HepG2 (cell line): ENCODE results near the gene TRIM36. TPM values are rescaled to one million over a fixed set of nuclear protein-coding genes. Genes with fewer than 3 reads are reported as not detected.

Experiments used
- ATAC-seq: fragments of 200-7000 bp; cut with Tn5 transposase; 3 replicates; pipeline ENCODE4 v1.9.1; 2020; ENCODE audit warnings: mild to moderate bottlenecking, moderate library complexity
- BruUV-seq: library from RNA; stranded (reverse); fragments of 400-500 nt; replicated peaks from 2 replicates; lab custom pipeline; 2021; lab: Mats Ljungman, UMichigan
- CTCF ChIA-PET: fragments of 300-600 bp; formaldehyde crosslinking; extraction: SDS; loops from one replicate; lab custom pipeline; 2021; ENCODE audit warnings: low total read pairs, inconsistent platforms, low intra/inter-chr PET ratio; lab: Yijun Ruan, JAX
- POLR2A ChIA-PET: fragments of 350-600 bp; sonication (Branson Sonifier 250); formaldehyde crosslinking; loops from one replicate; lab custom pipeline; 2020; ENCODE audit warnings: antibody characterized with exemption, inconsistent platforms; lab: Yijun Ruan, JAX
- DNase-seq: peaks from one replicate; pipeline ENCODE4 v3.0.0-alpha.2; 2015; ENCODE audit warnings: low spot score
- FAIRE-seq: peaks from 3 replicates; lab custom pipeline; 2011; peaks lifted over from hg19 to GRCh38; lab: Jason Lieb, UNC
- H2AFZ ChIP-seq: one replicate; pipeline ENCODE4 v1.6.1; 2011; ENCODE audit warnings: low read length, inconsistent platforms
- H3K27ac ChIP-seq: fragments of 300-600 bp; 3 replicates; pipeline ENCODE4 v1.8.0; 2011; ENCODE audit warnings: mixed run types, mild to moderate bottlenecking, mixed read lengths, low read length, inconsistent platforms; ENCODE audit not compliant: insufficient read depth; ENCODE audit errors: extremely low read length
- H3K27me3 ChIP-seq, 2 experiments: fragments of 200-600 bp in 1 of 2; 2 replicates in 1 of 2; 3 replicates in 1 of 2; pipeline versions ENCODE4 v1.6.0 to v1.8.0; 2011; ENCODE audit warnings: low read length in 2 of 2, mild to moderate bottlenecking in 2 of 2, moderate library complexity in 2 of 2, inconsistent platforms in 1 of 2; ENCODE audit not compliant: insufficient read depth in 2 of 2, control insufficient read depth in 1 of 2
- H3K36me3 ChIP-seq, 2 experiments: fragments of 200-600 bp in 1 of 2; replicated peaks in 1 of 2; 2 replicates in 1 of 2; 3 replicates in 1 of 2; pipeline versions ENCODE4 v1.5.1 to v1.8.0; 2011; ENCODE audit warnings: low read length in 2 of 2, inconsistent platforms in 1 of 2; ENCODE audit not compliant: insufficient read depth in 2 of 2, control insufficient read depth in 1 of 2
- H3K4me1 ChIP-seq: 2 replicates; pipeline ENCODE4 v1.5.1; 2012; ENCODE audit warnings: low read length, inconsistent platforms; ENCODE audit not compliant: insufficient read depth
- H3K4me2 ChIP-seq: 2 replicates; pipeline ENCODE4 v1.6.0; 2011; ENCODE audit warnings: low read depth, low read length, inconsistent platforms
- H3K4me3 ChIP-seq, 3 experiments: fragments of 200-600 bp in 1 of 3; sonication (generic), shearing (Covaris generic) in 1 of 3; replicated peaks in 1 of 3; 2 replicates each; pipeline ENCODE4 v1.5.1; 2011 to 2016; ENCODE audit warnings: low read length in 3 of 3, inconsistent platforms in 2 of 3, low read depth in 2 of 3, mild to moderate bottlenecking in 2 of 3, control low read depth in 1 of 3, mixed read lengths in 1 of 3; ENCODE audit not compliant: insufficient read depth in 1 of 3
- H3K79me2 ChIP-seq: one replicate; pipeline ENCODE4 v1.6.1; 2011; ENCODE audit warnings: low read length, inconsistent platforms; ENCODE audit not compliant: insufficient read depth
- H3K9ac ChIP-seq: 2 replicates; pipeline ENCODE4 v1.6.0; 2011; ENCODE audit warnings: mild to moderate bottlenecking, low read depth, low read length, inconsistent platforms; ENCODE audit not compliant: insufficient read depth
- H3K9me3 ChIP-seq: 2 replicates; pipeline ENCODE4 v1.5.1; 2012; ENCODE audit warnings: mild to moderate bottlenecking, low read length
- H4K20me1 ChIP-seq: 2 replicates; pipeline ENCODE4 v1.6.0; 2011; ENCODE audit warnings: inconsistent platforms, mild to moderate bottlenecking, low read length, moderate library complexity; ENCODE audit not compliant: insufficient read depth
- BRD4 ChIP-seq: sonication (generic); formaldehyde crosslinking; IDR thresholded peaks from 2 replicates; pipeline ENCODE4 v1.4.0; 2020; ENCODE audit warnings: missing genetic modification reagents
- IKZF4 ChIP-seq: sonication (generic); formaldehyde crosslinking; IDR thresholded peaks from 2 replicates; pipeline ENCODE4 v1.5.1; 2020; ENCODE audit warnings: borderline replicate concordance, mild to moderate bottlenecking, low read depth, missing genetic modification reagents; ENCODE audit errors: not compliant biosample characterization
- NFATC3 ChIP-seq: sonication (generic); formaldehyde crosslinking; IDR thresholded peaks from 2 replicates; pipeline ENCODE4 v1.5.1; 2020; ENCODE audit warnings: mild to moderate bottlenecking, missing genetic modification reagents
- NFKB2 ChIP-seq: sonication (generic); formaldehyde crosslinking; IDR thresholded peaks from 2 replicates; pipeline ENCODE4 v1.4.0; 2020; ENCODE audit warnings: missing genetic modification reagents, borderline replicate concordance
- NKX3-1 ChIP-seq: sonication (generic); formaldehyde crosslinking; IDR thresholded peaks from 2 replicates; pipeline ENCODE4 v1.5.0; 2020; ENCODE audit warnings: missing genetic modification reagents
- RFX1 ChIP-seq: fragments of 450-650 bp; IDR thresholded peaks from 2 replicates; pipeline ENCODE4 v1.6.1; 2017
- SATB2 ChIP-seq: sonication (generic); formaldehyde crosslinking; IDR thresholded peaks from 2 replicates; pipeline ENCODE4 v1.5.0; 2020; ENCODE audit warnings: missing genetic modification reagents
- SOX13 ChIP-seq, 3 experiments: fragments of 450-650 bp in 1 of 3; sonication (generic) in 1 of 3; formaldehyde crosslinking in 1 of 3; IDR thresholded peaks in 2 of 3; conservative IDR thresholded peaks in 1 of 3; 2 replicates each; pipeline versions ENCODE4 v1.5.0 to v1.6.1; 2016 to 2020; ENCODE audit warnings: antibody characterized with exemption in 1 of 3, mild to moderate bottlenecking in 1 of 3, missing compliant biosample characterization in 1 of 3, missing genetic modification reagents in 1 of 3, moderate library complexity in 1 of 3
- SRY ChIP-seq: sonication (generic); formaldehyde crosslinking; IDR thresholded peaks from 2 replicates; pipeline ENCODE4 v1.8.0; 2022; ENCODE audit warnings: mild to moderate bottlenecking, missing genetic modification reagents
- ZNF136 ChIP-seq: sonication (generic); formaldehyde crosslinking; IDR thresholded peaks from 2 replicates; pipeline ENCODE4 v1.8.1; 2022; ENCODE audit warnings: low read depth, mild to moderate bottlenecking, moderate library complexity, missing genetic modification reagents
- ZNF180 ChIP-seq: sonication (generic); formaldehyde crosslinking; IDR thresholded peaks from 2 replicates; pipeline ENCODE4 v1.4.0; 2020; ENCODE audit warnings: low read depth, missing genetic modification reagents, borderline replicate concordance
- ZNF253 ChIP-seq: sonication (generic); formaldehyde crosslinking; IDR thresholded peaks from 2 replicates; pipeline ENCODE4 v1.8.0; 2022; ENCODE audit warnings: mild to moderate bottlenecking, missing genetic modification reagents, borderline replicate concordance
- ZNF264 ChIP-seq: sonication (generic); formaldehyde crosslinking; IDR thresholded peaks from 2 replicates; pipeline ENCODE4 v1.4.0; 2020; ENCODE audit warnings: missing genetic modification reagents
- ZNF572 ChIP-seq: sonication (generic); formaldehyde crosslinking; IDR thresholded peaks from 2 replicates; pipeline ENCODE4 v1.5.1; 2020; ENCODE audit warnings: mild to moderate bottlenecking, missing genetic modification reagents
- ZNF749 ChIP-seq: sonication (generic); formaldehyde crosslinking; IDR thresholded peaks from 2 replicates; pipeline ENCODE4 v1.8.0; 2022; ENCODE audit warnings: mild to moderate bottlenecking, missing genetic modification reagents, moderate library complexity, borderline replicate concordance
- WGBS: methylation state at CpG from one replicate; pipeline ENCODE4 v1.1.6; 2017; ENCODE audit warnings: low lambda C conversion rate; 5-methylcytosine and 5-hydroxymethylcytosine counted together
- in situ Hi-C: cut with HindIII; loops from 2 replicates; pipeline ENCODE4 v1.10.0; 2017; ENCODE audit warnings: low pct_unique_long_range_greater_than_20kb; ENCODE audit not compliant: extremely low pct_ligation_motif_present
- intact Hi-C: fragments of 100-400 bp; cut with micrococcal nuclease; formaldehyde crosslinking; loops from one replicate; pipeline ENCODE4 v1.10.0; 2022; ENCODE audit not compliant: unreplicated experiment
- polyA plus RNA-seq, 8 experiments: library from polyadenylated mRNA; depleted of rRNA in 3 of 8; stranded (reverse) in 7 of 8; unstranded in 1 of 8; fragments of >200 nt; fragmentation: Illumina TruSeq in 4 of 8; extraction: Trizol in 4 of 8; gene quantifications; 2 replicates each; pipeline versions ENCODE4 v1.2.1 to v1.2.3, GENCODE V29; 2011 to 2016; ENCODE audit warnings: low read depth in 4 of 8, missing spikeins in 1 of 8, mixed read lengths in 1 of 8; ENCODE audit not compliant: insufficient read depth in 1 of 8
- total RNA-seq, 5 experiments: library from RNA; depleted of rRNA; stranded (reverse); fragments of >200 nt; fragmentation: Illumina TruSeq; extraction: Trizol; gene quantifications; 2 replicates each; pipeline ENCODE4 v1.2.3, GENCODE V29; 2016; ENCODE audit warnings: low read depth in 1 of 5
- TF ChIP-seq, protein P1 (sequence below): sonication (generic); formaldehyde crosslinking; IDR thresholded peaks from 2 replicates; pipeline ENCODE4 v1.4.0; 2020; ENCODE audit warnings: missing genetic modification reagents
- TF ChIP-seq, protein P2 (sequence below): sonication (generic); formaldehyde crosslinking; IDR thresholded peaks from 2 replicates; pipeline ENCODE4 v1.4.0; 2020; ENCODE audit warnings: missing genetic modification reagents, mild to moderate bottlenecking, borderline replicate concordance
- TF ChIP-seq, protein P3 (sequence below): IDR thresholded peaks from 2 replicates; pipeline ENCODE4 v1.6.1; 2012; ENCODE audit warnings: low read length, improper control_type of control experiment

TRIM36 gene
- total and polyA plus RNA-seq, 2 of the 13 experiments (the other 11 are each of a cell fraction or from before 2014, with no cell fraction given): 1.7 to 2.4 TPM

DNA sequence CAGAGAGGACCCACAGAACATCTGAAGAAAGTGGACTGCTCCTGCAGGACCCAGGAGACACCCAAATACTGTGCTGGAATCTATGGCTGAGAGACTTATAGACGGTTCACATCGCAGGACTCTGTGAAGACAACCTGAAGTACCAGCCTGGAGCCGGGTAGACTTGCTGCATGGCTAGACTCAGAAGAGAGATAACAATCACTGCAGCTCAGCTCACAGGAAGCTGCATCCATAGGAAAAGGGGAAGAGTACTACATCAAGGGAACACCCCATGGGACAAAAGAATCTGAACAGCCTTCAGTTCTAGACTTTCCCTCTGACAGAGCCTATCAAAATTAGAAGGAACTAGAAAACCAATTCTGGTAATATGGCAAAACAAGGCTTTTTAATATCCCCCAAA is 26.5 kb upstream of the TRIM36 start:
- H3K79me2 ChIP-seq: no peaks in the 10 kb centered on the region
- FAIRE-seq: no peak
- no peak overlapping the region for H3K4me2 ChIP-seq
- H3K9me3 ChIP-seq: no peaks in the 10 kb centered on the region
- BruUV-seq: no TSS peak
- H2AFZ ChIP-seq: no peak overlapping the region
- ChIA-PET CTCF (no interaction called here), POLR2A (no interaction called here)
- H3K27me3 ChIP-seq: no peaks in the 10 kb centered on the region
- ATAC-seq: no peak
- H3K36me3 ChIP-seq: no peaks in the 10 kb centered on the region
- in situ Hi-C loops (no loop called here), intact Hi-C loops (no loop called here)
- 69% methylated on average over 3 of the region's 3 CpGs for WGBS
- H3K4me3 ChIP-seq: no peak overlapping the region
- H4K20me1 ChIP-seq: no peaks in the 10 kb centered on the region
- no peak overlapping the region for H3K27ac ChIP-seq
- DNase-seq: no peak
- H3K4me1 ChIP-seq: peaks cover 16% of the 10 kb centered on the region
- no peak overlapping the region for H3K9ac ChIP-seq
- TF ChIP-seq IKZF4 (CRISPR knock-in tag) (no peak), ZNF136 (CRISPR knock-in tag) (no peak), SRY (CRISPR knock-in tag) (no peak), RFX1 (no peak), ZNF253 (CRISPR knock-in tag) (no peak), BRD4 (CRISPR knock-in tag) (no peak), SATB2 (CRISPR knock-in tag) (no peak), ZNF264 (CRISPR knock-in tag) (no peak), NFATC3 (no peak), ZNF749 (CRISPR knock-in tag) (no peak), SOX13 (IDR thresholded peaks at IDR 0.05) (no peak), SOX13 (CRISPR knock-in tag; conservative IDR thresholded peaks at IDR 0.05 in 1 of 2, IDR thresholded peaks at IDR 0.05 in 1 of 2) (no peak), ZNF180 (CRISPR knock-in tag) (no peak), NKX3-1 (CRISPR knock-in tag) (no peak), NFKB2 (CRISPR knock-in tag) (no peak), ZNF572 (no peak)
- TF ChIP-seq, protein P1, sequence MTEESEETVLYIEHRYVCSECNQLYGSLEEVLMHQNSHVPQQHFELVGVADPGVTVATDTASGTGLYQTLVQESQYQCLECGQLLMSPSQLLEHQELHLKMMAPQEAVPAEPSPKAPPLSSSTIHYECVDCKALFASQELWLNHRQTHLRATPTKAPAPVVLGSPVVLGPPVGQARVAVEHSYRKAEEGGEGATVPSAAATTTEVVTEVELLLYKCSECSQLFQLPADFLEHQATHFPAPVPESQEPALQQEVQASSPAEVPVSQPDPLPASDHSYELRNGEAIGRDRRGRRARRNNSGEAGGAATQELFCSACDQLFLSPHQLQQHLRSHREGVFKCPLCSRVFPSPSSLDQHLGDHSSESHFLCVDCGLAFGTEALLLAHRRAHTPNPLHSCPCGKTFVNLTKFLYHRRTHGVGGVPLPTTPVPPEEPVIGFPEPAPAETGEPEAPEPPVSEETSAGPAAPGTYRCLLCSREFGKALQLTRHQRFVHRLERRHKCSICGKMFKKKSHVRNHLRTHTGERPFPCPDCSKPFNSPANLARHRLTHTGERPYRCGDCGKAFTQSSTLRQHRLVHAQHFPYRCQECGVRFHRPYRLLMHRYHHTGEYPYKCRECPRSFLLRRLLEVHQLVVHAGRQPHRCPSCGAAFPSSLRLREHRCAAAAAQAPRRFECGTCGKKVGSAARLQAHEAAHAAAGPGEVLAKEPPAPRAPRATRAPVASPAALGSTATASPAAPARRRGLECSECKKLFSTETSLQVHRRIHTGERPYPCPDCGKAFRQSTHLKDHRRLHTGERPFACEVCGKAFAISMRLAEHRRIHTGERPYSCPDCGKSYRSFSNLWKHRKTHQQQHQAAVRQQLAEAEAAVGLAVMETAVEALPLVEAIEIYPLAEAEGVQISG (CRISPR knock-in tag): no peak
- TF ChIP-seq, protein P2, sequence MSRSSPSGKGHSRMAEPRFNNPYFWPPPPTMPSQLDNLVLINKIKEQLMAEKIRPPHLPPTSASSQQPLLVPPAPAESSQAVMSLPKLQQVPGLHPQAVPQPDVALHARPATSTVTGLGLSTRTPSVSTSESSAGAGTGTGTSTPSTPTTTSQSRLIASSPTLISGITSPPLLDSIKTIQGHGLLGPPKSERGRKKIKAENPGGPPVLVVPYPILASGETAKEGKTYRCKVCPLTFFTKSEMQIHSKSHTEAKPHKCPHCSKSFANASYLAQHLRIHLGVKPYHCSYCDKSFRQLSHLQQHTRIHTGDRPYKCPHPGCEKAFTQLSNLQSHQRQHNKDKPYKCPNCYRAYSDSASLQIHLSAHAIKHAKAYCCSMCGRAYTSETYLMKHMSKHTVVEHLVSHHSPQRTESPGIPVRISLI (CRISPR knock-in tag): no peak
- TF ChIP-seq, protein P3, sequence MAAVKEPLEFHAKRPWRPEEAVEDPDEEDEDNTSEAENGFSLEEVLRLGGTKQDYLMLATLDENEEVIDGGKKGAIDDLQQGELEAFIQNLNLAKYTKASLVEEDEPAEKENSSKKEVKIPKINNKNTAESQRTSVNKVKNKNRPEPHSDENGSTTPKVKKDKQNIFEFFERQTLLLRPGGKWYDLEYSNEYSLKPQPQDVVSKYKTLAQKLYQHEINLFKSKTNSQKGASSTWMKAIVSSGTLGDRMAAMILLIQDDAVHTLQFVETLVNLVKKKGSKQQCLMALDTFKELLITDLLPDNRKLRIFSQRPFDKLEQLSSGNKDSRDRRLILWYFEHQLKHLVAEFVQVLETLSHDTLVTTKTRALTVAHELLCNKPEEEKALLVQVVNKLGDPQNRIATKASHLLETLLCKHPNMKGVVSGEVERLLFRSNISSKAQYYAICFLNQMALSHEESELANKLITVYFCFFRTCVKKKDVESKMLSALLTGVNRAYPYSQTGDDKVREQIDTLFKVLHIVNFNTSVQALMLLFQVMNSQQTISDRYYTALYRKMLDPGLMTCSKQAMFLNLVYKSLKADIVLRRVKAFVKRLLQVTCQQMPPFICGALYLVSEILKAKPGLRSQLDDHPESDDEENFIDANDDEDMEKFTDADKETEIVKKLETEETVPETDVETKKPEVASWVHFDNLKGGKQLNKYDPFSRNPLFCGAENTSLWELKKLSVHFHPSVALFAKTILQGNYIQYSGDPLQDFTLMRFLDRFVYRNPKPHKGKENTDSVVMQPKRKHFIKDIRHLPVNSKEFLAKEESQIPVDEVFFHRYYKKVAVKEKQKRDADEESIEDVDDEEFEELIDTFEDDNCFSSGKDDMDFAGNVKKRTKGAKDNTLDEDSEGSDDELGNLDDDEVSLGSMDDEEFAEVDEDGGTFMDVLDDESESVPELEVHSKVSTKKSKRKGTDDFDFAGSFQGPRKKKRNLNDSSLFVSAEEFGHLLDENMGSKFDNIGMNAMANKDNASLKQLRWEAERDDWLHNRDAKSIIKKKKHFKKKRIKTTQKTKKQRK: no peak
